Measurements from ENCODE around the gene TTLL9.

- no peak for TF ChIP-seq CTCF (IDR thresholded peaks at IDR 0.05; ENCODE audit: insufficient read depth, low read length)
- no peak for TF ChIP-seq POLR2AphosphoS5 (IDR thresholded peaks at IDR 0.05; ENCODE audit: low read depth)
- TF ChIP-seq GABPA (IDR thresholded peaks at IDR 0.05; ENCODE audit: low read depth), result no peak
These were observed 45.7 kb upstream of the TTLL9 start for GRCh38 chr20:31824554-31825313.

All from HL-60 (cell line).